H1 (cell line): ENCODE data around the gene SNRK. TPM values are rescaled to one million over a fixed set of nuclear protein-coding genes. Genes with fewer than 3 reads are reported as not detected.

Experiments used
- CHD7 ChIP-seq: fragments of 300-600 bp; sonication (generic); IDR thresholded peaks from 2 replicates; pipeline ENCODE4 v1.7.1; 2012; ENCODE audit warnings: low read length, moderate library complexity, mild to moderate bottlenecking, inconsistent platforms; ENCODE audit not compliant: insufficient replicate concordance
- polyA plus RNA-seq, 7 experiments: library from polyadenylated mRNA; depleted of rRNA in 3 of 7; stranded (reverse) in 5 of 7; unstranded in 2 of 7; fragments of >200 nt in 5 of 7; fragments of 200-250 nt in 2 of 7; gene quantifications; 1 replicate in 5 of 7; 2 replicates in 1 of 7; 4 replicates in 1 of 7; pipeline versions ENCODE4 v1.2.1 to v1.2.3, GENCODE V29; 2011 to 2013; ENCODE audit warnings: missing spikeins in 2 of 7, mixed read lengths in 2 of 7
- total RNA-seq: library from RNA; stranded (reverse); fragmentation: NEBNext Ultra II Directional; extraction: Animal tissue kit (Norgen Biotek cat#: 25700); gene quantifications from 2 replicates; pipeline ENCODE4 v1.2.1, GENCODE V29; 2021

SNRK gene
- total and polyA plus RNA-seq, 2 of the 8 experiments (the other 6 are each of a cell fraction or from before 2014, with no cell fraction given): 4.4 to 11.7 TPM

DNA sequence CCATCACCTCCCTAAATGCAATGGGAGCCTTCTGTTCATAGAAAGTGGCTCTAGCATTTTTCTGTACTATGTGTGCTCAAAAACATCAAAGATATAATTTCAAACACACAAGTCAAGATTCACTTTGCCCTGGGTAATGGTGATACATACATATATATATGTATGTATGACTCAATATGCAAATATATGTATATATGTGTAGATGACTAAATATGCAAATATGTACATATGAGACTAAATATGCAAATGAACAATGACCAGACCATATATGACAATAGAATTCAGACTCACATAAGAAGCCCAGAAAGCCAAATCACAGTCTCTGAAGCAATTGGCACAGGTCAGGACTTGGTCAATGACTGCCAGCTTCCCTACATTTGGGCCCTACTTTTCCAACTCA is 36.9 kb upstream of the SNRK start (continued):
- no peak for TF ChIP-seq CHD7
- TF ChIP-seq, all 59 proteins: peak for 0
